KMS-11 (cell line): Measurements from ENCODE around the gene GPI.
"Not testable (repeated sequence)": the region's sequence is repeated elsewhere in the genome, so short reads cannot be mapped to it uniquely, and the experiment has no call there.

Experiments
- H2AFZ ChIP-seq: fragments of 200-600 bp; sonication (generic); 2 replicates; pipeline ENCODE4 v1.6.1; 2016; ENCODE audit warnings: antibody characterized with exemption, mixed run types, low read depth
- H3K27ac ChIP-seq: fragments of 200-600 bp; sonication (generic); 2 replicates; pipeline ENCODE4 v1.6.1; 2016; ENCODE audit warnings: mild to moderate bottlenecking, mixed run types
- H3K27me3 ChIP-seq: fragments of 200-600 bp; sonication (generic); 2 replicates; pipeline ENCODE4 v1.6.1; 2017; ENCODE audit warnings: mild to moderate bottlenecking, low read depth, mixed run types, moderate library complexity; ENCODE audit not compliant: insufficient read depth
- H3K36me3 ChIP-seq: fragments of 200-600 bp; sonication (generic); 2 replicates; pipeline ENCODE4 v1.6.1; 2017; ENCODE audit warnings: mild to moderate bottlenecking, mixed run types; ENCODE audit not compliant: insufficient read depth
- H3K4me1 ChIP-seq: fragments of 200-600 bp; sonication (generic); 2 replicates; pipeline ENCODE4 v1.6.1; 2016; ENCODE audit warnings: mild to moderate bottlenecking, low read depth, mixed run types; ENCODE audit not compliant: poor library complexity, severe bottlenecking
- H3K4me2 ChIP-seq: fragments of 200-600 bp; sonication (generic); 2 replicates; pipeline ENCODE4 v1.7.0; 2016; ENCODE audit warnings: mild to moderate bottlenecking, mixed run types
- H3K4me3 ChIP-seq: fragments of 200-600 bp; sonication (generic); IDR thresholded peaks from 2 replicates; pipeline ENCODE4 v1.6.1; 2017; ENCODE audit warnings: low read depth, low read length, mixed read lengths; ENCODE audit not compliant: insufficient read depth
- H3K79me2 ChIP-seq: fragments of 200-600 bp; sonication (generic); 2 replicates; pipeline ENCODE4 v1.6.1; 2016; ENCODE audit warnings: low read depth, mixed run types; ENCODE audit not compliant: insufficient read depth
- H3K9ac ChIP-seq: fragments of 200-600 bp; sonication (generic); 2 replicates; pipeline ENCODE4 v1.6.1; 2016; ENCODE audit warnings: mild to moderate bottlenecking, mixed run types
- H4K20me1 ChIP-seq: fragments of 200-600 bp; sonication (generic); 2 replicates; pipeline ENCODE4 v1.6.1; 2016; ENCODE audit warnings: mild to moderate bottlenecking, mixed run types; ENCODE audit not compliant: insufficient read depth
- CTCF ChIP-seq: fragments of 200-600 bp; sonication (generic); conservative IDR thresholded peaks from 2 replicates; pipeline ENCODE4 v1.6.1; 2017; ENCODE audit warnings: low read depth, mild to moderate bottlenecking, antibody characterized with exemption, low read length, moderate library complexity, mixed read lengths

The GPI gene

GRCh38 chr19:34367624-34367957, 2.6 kb downstream of the GPI start:
- Histone ChIP-seq H2AFZ (no peak overlapping the region), H3K79me2 (peaks cover 30% of the 10 kb centered on the region), H3K9ac (no peak overlapping the region), H3K4me2 (no peak overlapping the region), H3K36me3 (peaks cover 24% of the 10 kb centered on the region; the same call in 1 of the 2 replicates), H4K20me1 (0 out of 2 replicates have a peak, but pooled peaks cover 5% of the 10 kb centered on the region), H3K4me1 (peaks cover 25% of the 10 kb centered on the region), H3K27ac (no peak overlapping the region), H3K4me3 (no peak overlapping the region), H3K27me3 (no peaks in the 10 kb centered on the region)
- TF ChIP-seq CTCF: no peak

- peaks cover 24% of the 10 kb centered on the region; the same call in 1 of the 2 replicates for H3K36me3 ChIP-seq
- H4K20me1 ChIP-seq: 0 out of 2 replicates have a peak, but pooled peaks cover 5% of the 10 kb centered on the region
- H3K4me2 ChIP-seq: no peak overlapping the region
- H3K27me3 ChIP-seq: no peaks in the 10 kb centered on the region
- H3K4me3 ChIP-seq: no peak overlapping the region
- H2AFZ ChIP-seq: no peak overlapping the region
- no peak overlapping the region for H3K27ac ChIP-seq
- H3K4me1 ChIP-seq: peaks cover 25% of the 10 kb centered on the region
- peaks cover 30% of the 10 kb centered on the region for H3K79me2 ChIP-seq
- no peak for TF ChIP-seq CTCF
- H3K9ac ChIP-seq: no peak overlapping the region
These were observed 3.3 kb downstream of the GPI start for GRCh38 chr19:34368338-34368737.

GRCh38 chr19:34369166-34369565, 4.2 kb downstream of the GPI start:
- not testable (repeated sequence) for H4K20me1 ChIP-seq, H3K9ac ChIP-seq, H3K4me2 ChIP-seq, H2AFZ ChIP-seq, H3K4me3 ChIP-seq, H3K27ac ChIP-seq, H3K27me3 ChIP-seq
- H3K79me2 ChIP-seq: peaks cover 30% of the 10 kb centered on the region
- peaks cover 25% of the 10 kb centered on the region for H3K4me1 ChIP-seq
- peaks cover 24% of the 10 kb centered on the region; the same call in 1 of the 2 replicates for H3K36me3 ChIP-seq

- TF ChIP-seq CTCF: no peak
- H3K4me1 ChIP-seq: peaks cover 18% of the 10 kb centered on the region
- H3K4me2 ChIP-seq: no peak overlapping the region
- H3K9ac ChIP-seq: no peak overlapping the region
- H3K27ac ChIP-seq: no peak overlapping the region
- no peaks in the 10 kb centered on the region for H3K27me3 ChIP-seq
- H4K20me1 ChIP-seq: 0 out of 2 replicates have a peak, but pooled peaks cover 5% of the 10 kb centered on the region
- H3K79me2 ChIP-seq: peaks cover 30% of the 10 kb centered on the region
- no peak overlapping the region for H3K4me3 ChIP-seq
- H3K36me3 ChIP-seq: peaks cover 24% of the 10 kb centered on the region; the same call in 1 of the 2 replicates
- no peak overlapping the region for H2AFZ ChIP-seq
These were observed 5.1 kb downstream of the GPI start for GRCh38 chr19:34370117-34370516.

- no peak overlapping the region for H3K9ac ChIP-seq
- H4K20me1 ChIP-seq: 0 out of 2 replicates have a peak, but pooled peaks cover 5% of the 10 kb centered on the region
These were observed 6.0 kb downstream of the GPI start for GRCh38 chr19:34370983-34371382.

More at GRCh38 chr19:34370983-34371382, 6.0 kb downstream of the GPI start:
- H3K27me3 ChIP-seq: no peaks in the 10 kb centered on the region
- H3K4me1 ChIP-seq: peaks cover 18% of the 10 kb centered on the region
- H3K4me3 ChIP-seq: no peak overlapping the region
- no peak for TF ChIP-seq CTCF
- peaks cover 30% of the 10 kb centered on the region; the same call in 1 of the 2 replicates for H3K36me3 ChIP-seq
- H3K4me2 ChIP-seq: no peak overlapping the region
- no peak overlapping the region for H2AFZ ChIP-seq
- H3K79me2 ChIP-seq: peaks cover 22% of the 10 kb centered on the region
- no peak overlapping the region for H3K27ac ChIP-seq
